Osteoblast (primary cell): ENCODE data around the gene RIPOR3. TPM values are rescaled to one million over a fixed set of nuclear protein-coding genes. Genes with fewer than 3 reads are reported as not detected.
A peak's percentile ranks its signal among the peaks of the same experiment; 100 is the strongest.
"Not testable (repeated sequence)": the region's sequence is repeated elsewhere in the genome, so short reads cannot be mapped to it uniquely, and the experiment has no call there.

Source experiments
- DNase-seq: peaks from one replicate; pipeline ENCODE4 v3.0.0; 2011; ENCODE audit warnings: low spot score, mixed read lengths; ENCODE audit not compliant: insufficient read length; ENCODE audit errors: missing footprints
- H2AFZ ChIP-seq: 2 replicates; pipeline ENCODE4 v1.6.0; 2011; ENCODE audit warnings: mild to moderate bottlenecking, low read length
- H3K27ac ChIP-seq: 2 replicates; pipeline ENCODE4 v1.5.1; 2011; ENCODE audit warnings: mild to moderate bottlenecking, low read depth, low read length, moderate library complexity
- H3K27me3 ChIP-seq: 2 replicates; pipeline ENCODE4 v1.6.0; 2012; ENCODE audit warnings: mild to moderate bottlenecking, control low read depth, inconsistent platforms, low read length, moderate library complexity; ENCODE audit not compliant: insufficient read depth
- H3K36me3 ChIP-seq: 2 replicates; pipeline ENCODE4 v1.5.1; 2011; ENCODE audit warnings: mild to moderate bottlenecking, low read length, control low read depth, moderate library complexity; ENCODE audit not compliant: insufficient read depth
- H3K4me1 ChIP-seq: 2 replicates; pipeline ENCODE4 v1.5.1; 2011; ENCODE audit warnings: mild to moderate bottlenecking, low read length, control low read depth, moderate library complexity; ENCODE audit not compliant: insufficient read depth
- H3K4me2 ChIP-seq: 2 replicates; pipeline ENCODE4 v1.6.0; 2011; ENCODE audit warnings: mild to moderate bottlenecking, low read length; ENCODE audit not compliant: insufficient read depth
- H3K4me3 ChIP-seq: fragments of 200-600 bp; sonication (generic); 3 replicates; pipeline ENCODE4 v1.5.1; 2012; ENCODE audit warnings: mild to moderate bottlenecking, low read length, inconsistent platforms; ENCODE audit not compliant: insufficient read depth
- H3K79me2 ChIP-seq: 2 replicates; pipeline ENCODE4 v1.6.0; 2012; ENCODE audit warnings: mild to moderate bottlenecking, low read length, control low read depth, inconsistent platforms; ENCODE audit not compliant: insufficient read depth
- H3K9me3 ChIP-seq: 2 replicates; pipeline ENCODE4 v1.5.1; 2011; ENCODE audit warnings: low read depth, low read length, control low read depth
- H4K20me1 ChIP-seq: 2 replicates; pipeline ENCODE4 v1.6.0; 2012; ENCODE audit warnings: mild to moderate bottlenecking, low read length, control low read depth; ENCODE audit not compliant: insufficient read depth
- total RNA-seq: library from RNA; depleted of rRNA; stranded (reverse); fragments of >200 nt; gene quantifications from 2 replicates; pipeline ENCODE4 v1.2.3, GENCODE V29; 2012
- TF ChIP-seq, protein P1 (sequence below): IDR thresholded peaks from 2 replicates; pipeline ENCODE4 v1.5.1; 2011; ENCODE audit warnings: mild to moderate bottlenecking, low read depth, low read length, moderate library complexity; ENCODE audit errors: extremely low read depth

The RIPOR3 gene
- total RNA-seq, 1 donor = 1.1 TPM

DNA sequence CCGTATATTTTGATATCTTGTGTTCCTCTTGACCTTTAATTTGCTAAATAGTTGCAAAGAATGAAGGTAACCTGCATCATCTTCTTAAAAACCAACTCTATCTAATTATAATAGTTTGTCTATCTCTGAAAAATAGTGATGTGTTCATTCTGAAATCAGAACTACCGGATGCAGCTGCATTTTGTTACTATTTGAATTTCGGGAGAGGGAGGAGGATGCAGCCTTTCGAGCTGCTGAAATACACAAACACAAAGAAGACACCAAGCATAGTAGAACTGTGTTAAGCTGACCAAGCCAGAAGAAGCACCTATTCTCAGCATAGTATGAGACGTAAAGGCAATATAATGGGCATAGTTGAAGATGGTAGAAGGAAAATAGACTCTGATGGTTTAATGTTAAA is 148.0 kb downstream of the RIPOR3 start:
- peak; percentile 5 for DNase-seq
- H4K20me1 ChIP-seq = peaks cover 4% of the 10 kb centered on the region
- H3K36me3 ChIP-seq = peaks cover 1% of the 10 kb centered on the region
- no peak overlapping the region for H3K27ac ChIP-seq
- H2AFZ ChIP-seq = no peak overlapping the region
- H3K4me3 ChIP-seq = no peak overlapping the region
- H3K27me3 ChIP-seq = no peaks in the 10 kb centered on the region
- peaks cover 31% of the 10 kb centered on the region for H3K4me1 ChIP-seq
- no peaks in the 10 kb centered on the region for H3K9me3 ChIP-seq
- H3K79me2 ChIP-seq = peaks cover 88% of the 10 kb centered on the region
- TF ChIP-seq, protein P1, sequence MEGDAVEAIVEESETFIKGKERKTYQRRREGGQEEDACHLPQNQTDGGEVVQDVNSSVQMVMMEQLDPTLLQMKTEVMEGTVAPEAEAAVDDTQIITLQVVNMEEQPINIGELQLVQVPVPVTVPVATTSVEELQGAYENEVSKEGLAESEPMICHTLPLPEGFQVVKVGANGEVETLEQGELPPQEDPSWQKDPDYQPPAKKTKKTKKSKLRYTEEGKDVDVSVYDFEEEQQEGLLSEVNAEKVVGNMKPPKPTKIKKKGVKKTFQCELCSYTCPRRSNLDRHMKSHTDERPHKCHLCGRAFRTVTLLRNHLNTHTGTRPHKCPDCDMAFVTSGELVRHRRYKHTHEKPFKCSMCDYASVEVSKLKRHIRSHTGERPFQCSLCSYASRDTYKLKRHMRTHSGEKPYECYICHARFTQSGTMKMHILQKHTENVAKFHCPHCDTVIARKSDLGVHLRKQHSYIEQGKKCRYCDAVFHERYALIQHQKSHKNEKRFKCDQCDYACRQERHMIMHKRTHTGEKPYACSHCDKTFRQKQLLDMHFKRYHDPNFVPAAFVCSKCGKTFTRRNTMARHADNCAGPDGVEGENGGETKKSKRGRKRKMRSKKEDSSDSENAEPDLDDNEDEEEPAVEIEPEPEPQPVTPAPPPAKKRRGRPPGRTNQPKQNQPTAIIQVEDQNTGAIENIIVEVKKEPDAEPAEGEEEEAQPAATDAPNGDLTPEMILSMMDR = no peak
- no peak overlapping the region for H3K4me2 ChIP-seq

DNA sequence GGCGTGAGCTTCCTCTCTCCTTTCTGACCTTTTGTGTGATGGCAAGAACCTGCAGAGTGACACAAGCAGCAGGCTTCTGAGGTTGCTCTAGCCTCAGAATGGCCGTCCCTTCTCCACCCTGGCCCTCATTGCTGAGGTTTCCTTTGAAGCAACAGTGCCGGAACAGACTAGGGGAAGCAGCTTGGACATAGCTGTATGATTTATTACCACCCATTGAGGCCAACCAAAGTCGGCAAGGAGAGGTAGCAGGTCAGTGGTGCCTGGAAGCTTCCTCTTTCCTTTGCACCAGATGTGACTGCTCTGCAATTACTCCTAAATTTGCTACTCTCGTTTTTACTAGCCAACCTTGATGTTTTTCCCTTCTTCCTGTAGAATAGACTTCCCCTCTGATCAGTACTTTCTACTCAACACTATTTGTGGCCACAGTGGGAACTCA is 149.7 kb downstream of the RIPOR3 start:
- Histone ChIP-seq H3K4me1 (peaks cover 29% of the 10 kb centered on the region), H4K20me1 (peaks cover 4% of the 10 kb centered on the region), H2AFZ (no peak overlapping the region), H3K4me2 (peak overlapping the region; percentile 75), H3K36me3 (no peaks in the 10 kb centered on the region), H3K79me2 (peaks cover 88% of the 10 kb centered on the region), H3K4me3 (peak overlapping the region; percentile 0), H3K27me3 (no peaks in the 10 kb centered on the region), H3K9me3 (no peaks in the 10 kb centered on the region), H3K27ac (peak overlapping the region; percentile 77)
- TF ChIP-seq, protein P1 = no peak
- no peak for DNase-seq

DNA sequence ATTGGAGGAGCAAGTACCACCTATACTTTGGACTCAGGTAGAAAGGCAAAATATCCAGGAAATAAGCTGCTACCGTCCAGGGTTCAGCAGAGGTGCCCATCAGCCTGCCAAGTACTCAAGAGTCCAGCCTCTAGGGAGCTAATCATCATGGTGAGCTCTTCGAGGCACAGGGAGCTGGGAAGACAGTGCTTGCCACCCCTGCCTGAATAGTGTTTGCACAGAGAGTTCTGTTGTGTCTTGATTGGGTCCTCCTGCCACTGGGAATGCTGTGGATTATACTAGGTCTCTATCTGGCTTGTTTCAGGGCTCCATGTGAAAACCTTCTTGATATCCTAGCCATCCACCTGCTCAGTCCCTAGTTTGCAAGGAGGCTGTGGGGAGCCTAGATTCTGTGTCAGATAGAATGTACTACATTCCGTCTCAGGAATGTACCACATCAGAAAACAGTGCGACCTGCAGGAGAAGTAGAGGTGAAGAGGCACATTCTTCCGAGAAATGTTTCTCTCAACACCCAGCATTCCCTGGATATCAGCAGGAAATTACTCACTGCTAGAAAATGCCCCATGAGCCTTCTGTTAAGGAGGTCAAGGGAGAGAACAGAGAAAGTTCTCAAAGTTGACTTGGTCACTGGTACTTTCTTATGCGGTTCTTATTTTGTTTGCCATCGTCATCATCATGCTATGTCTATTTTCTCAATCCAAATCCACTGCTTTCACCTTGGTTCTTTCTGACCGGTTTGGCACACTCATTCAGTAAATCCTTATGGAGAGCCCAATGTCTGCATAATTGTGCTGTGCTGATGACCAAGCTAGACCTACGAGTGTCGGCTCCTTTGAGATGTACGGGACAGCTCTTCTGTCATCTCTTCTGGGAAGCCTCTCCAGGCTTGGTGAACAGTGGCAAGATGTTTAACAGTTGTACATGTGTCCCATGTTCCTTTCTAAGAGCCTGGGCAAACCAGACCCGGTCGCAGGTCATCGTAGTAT is 150.4 kb downstream of the RIPOR3 start:
- Histone ChIP-seq H3K27me3 (no peaks in the 10 kb centered on the region), H3K4me1 (peaks cover 29% of the 10 kb centered on the region), H3K27ac (peak overlapping the region; percentile 77), H4K20me1 (peaks cover under 1% of the 10 kb centered on the region), H2AFZ (no peak overlapping the region), H3K4me3 (peak overlapping the region; percentile 25), H3K9me3 (no peaks in the 10 kb centered on the region), H3K79me2 (peaks cover 88% of the 10 kb centered on the region), H3K36me3 (no peaks in the 10 kb centered on the region), H3K4me2 (peak overlapping the region; percentile 75)
- TF ChIP-seq, protein P1 = peak; percentile 40
- DNase-seq = peak; percentile 79

DNA sequence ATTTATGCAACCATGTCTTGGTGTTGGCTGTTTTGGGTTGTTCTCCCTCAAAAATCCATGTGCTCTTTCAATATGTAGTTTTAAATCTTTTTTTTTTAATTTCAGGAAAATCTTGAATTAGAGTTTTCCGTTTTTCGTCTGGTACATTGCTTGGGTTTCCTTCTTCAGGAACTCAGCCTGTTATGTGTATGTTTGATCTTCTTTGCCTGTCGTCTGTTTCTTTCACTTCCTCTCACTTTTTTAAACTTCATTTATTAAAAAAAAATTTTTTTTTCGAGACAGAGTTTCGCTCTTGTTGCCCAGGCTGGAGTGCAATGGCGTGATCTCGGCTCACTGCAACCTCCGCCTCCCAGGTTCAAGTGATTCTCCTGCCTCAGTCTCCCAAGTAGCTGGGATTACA is 151.5 kb downstream of the RIPOR3 start:
- H4K20me1 ChIP-seq, H3K4me2 ChIP-seq: not testable (repeated sequence)

More for the DNA sequence above, 151.5 kb downstream of the RIPOR3 start:
- not testable (repeated sequence) for H3K27me3 ChIP-seq, DNase-seq, H3K4me3 ChIP-seq, H3K9me3 ChIP-seq, H3K36me3 ChIP-seq, H2AFZ ChIP-seq
- Histone ChIP-seq H3K4me1 (peaks cover 38% of the 10 kb centered on the region), H3K79me2 (peaks cover 88% of the 10 kb centered on the region), H3K27ac (peak overlapping the region; percentile 12)
